Uterus (tissue), 4 donors: ENCODE measurements around the gene LIME1. TPM values are rescaled to one million over a fixed set of nuclear protein-coding genes. Genes with fewer than 3 reads are reported as not detected.

ENCODE experiments used
- DNase-seq, 2 donors: peaks; one replicate each; pipeline ENCODE4 v3.0.0-alpha.2; 2019 to 2020
- H3K27ac ChIP-seq, 2 donors: fragments of 200-600 bp; sonication (generic); 1 replicate in 1 of 2; 2 replicates in 1 of 2; pipeline ENCODE4 v1.5.1; 2016 to 2018
- H3K27me3 ChIP-seq, 2 donors: fragments of 200-600 bp; sonication (generic); one replicate each; pipeline ENCODE4 v1.5.1; 2018 to 2019; ENCODE audit warnings: control low read depth in 1 of 2
- H3K36me3 ChIP-seq, 2 donors: fragments of 200-600 bp; sonication (generic); one replicate each; pipeline ENCODE4 v1.5.1; 2019; ENCODE audit warnings: control low read depth in 1 of 2
- H3K4me1 ChIP-seq, 2 donors: fragments of 200-600 bp; sonication (generic); one replicate each; pipeline ENCODE4 v1.5.1; 2018 to 2019; ENCODE audit warnings: control low read depth in 1 of 2
- H3K4me3 ChIP-seq, 2 donors: fragments of 200-600 bp; sonication (generic); 1 replicate in 1 of 2; 2 replicates in 1 of 2; pipeline ENCODE4 v1.5.1; 2018 to 2019; ENCODE audit warnings: mild to moderate bottlenecking in 1 of 2
- H3K9me3 ChIP-seq, 2 donors: fragments of 200-600 bp; sonication (generic); one replicate each; pipeline ENCODE4 v1.5.1; 2019; ENCODE audit warnings: control low read depth in 1 of 2
- POLR2A ChIP-seq, 2 donors: fragments of 450-650 bp; IDR thresholded peaks; one replicate each; pipeline ENCODE4 v1.6.1; 2016; ENCODE audit warnings: antibody characterized with exemption in 2 of 2, mild to moderate bottlenecking in 1 of 2, moderate library complexity in 1 of 2
- intact Hi-C: fragments of 100-400 bp; cut with DNase I; formaldehyde crosslinking; loops from one replicate; pipeline ENCODE4 v1.15.1; 2023; ENCODE audit warnings: low total_unique reads
- total RNA-seq, 4 donors: library from RNA; depleted of rRNA in 3 of 4; stranded (reverse); fragments of >200 nt in 3 of 4; gene quantifications; one replicate each; pipeline versions ENCODE4 v1.1.0 to v1.2.4, GENCODE V29; 2014 to 2023
- TF ChIP-seq, protein P1 (sequence below), 4 experiments: fragments of 200-600 bp in 2 of 4; fragments of 450-650 bp in 2 of 4; sonication (generic) in 2 of 4; IDR thresholded peaks; one replicate each; pipeline ENCODE4 v1.5.1; 2016 to 2019; ENCODE audit warnings: antibody characterized with exemption in 4 of 4, mild to moderate bottlenecking in 2 of 4, moderate library complexity in 1 of 4
- donor health status: DM: yes; HTN: yes; CAD: no.

Gene LIME1
- total RNA-seq, 4 donors from 2014 or later, result 2.6 to 10.5 (median 8.4) TPM

DNA sequence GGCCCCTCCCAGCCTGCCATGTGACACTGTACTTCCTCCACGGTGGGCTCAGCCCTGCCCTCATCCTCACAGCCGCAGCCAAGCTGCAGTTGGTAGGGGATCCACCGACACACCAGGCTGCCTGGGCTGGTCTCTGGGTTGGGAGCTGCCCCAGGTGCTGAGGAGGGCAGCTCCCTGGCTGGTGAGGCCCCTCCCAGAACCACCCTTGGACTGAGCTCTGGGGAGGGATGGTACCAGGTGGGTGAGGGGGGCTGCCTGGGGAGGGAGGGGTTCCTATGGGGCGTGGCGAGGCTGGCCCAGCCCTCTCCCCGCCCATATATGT lies 40.2 kb upstream of the LIME1 start:
- no peak for DNase-seq
- Histone ChIP-seq H3K27ac (no peak overlapping the region), H3K4me3 (no peak overlapping the region), H3K4me1 (peaks cover 0 to 8% of the 10 kb centered on the region in 2 donors), H3K27me3 (no peaks in the 10 kb centered on the region), H3K36me3 (no peaks in the 10 kb centered on the region), H3K9me3 (no peaks in the 10 kb centered on the region)
- TF ChIP-seq, protein P1, sequence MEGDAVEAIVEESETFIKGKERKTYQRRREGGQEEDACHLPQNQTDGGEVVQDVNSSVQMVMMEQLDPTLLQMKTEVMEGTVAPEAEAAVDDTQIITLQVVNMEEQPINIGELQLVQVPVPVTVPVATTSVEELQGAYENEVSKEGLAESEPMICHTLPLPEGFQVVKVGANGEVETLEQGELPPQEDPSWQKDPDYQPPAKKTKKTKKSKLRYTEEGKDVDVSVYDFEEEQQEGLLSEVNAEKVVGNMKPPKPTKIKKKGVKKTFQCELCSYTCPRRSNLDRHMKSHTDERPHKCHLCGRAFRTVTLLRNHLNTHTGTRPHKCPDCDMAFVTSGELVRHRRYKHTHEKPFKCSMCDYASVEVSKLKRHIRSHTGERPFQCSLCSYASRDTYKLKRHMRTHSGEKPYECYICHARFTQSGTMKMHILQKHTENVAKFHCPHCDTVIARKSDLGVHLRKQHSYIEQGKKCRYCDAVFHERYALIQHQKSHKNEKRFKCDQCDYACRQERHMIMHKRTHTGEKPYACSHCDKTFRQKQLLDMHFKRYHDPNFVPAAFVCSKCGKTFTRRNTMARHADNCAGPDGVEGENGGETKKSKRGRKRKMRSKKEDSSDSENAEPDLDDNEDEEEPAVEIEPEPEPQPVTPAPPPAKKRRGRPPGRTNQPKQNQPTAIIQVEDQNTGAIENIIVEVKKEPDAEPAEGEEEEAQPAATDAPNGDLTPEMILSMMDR (IDR thresholded peaks at IDR 0.05), result no peak
- no peak for TF ChIP-seq POLR2A (IDR thresholded peaks at IDR 0.05)
- intact Hi-C loops, result no loop called here

DNA sequence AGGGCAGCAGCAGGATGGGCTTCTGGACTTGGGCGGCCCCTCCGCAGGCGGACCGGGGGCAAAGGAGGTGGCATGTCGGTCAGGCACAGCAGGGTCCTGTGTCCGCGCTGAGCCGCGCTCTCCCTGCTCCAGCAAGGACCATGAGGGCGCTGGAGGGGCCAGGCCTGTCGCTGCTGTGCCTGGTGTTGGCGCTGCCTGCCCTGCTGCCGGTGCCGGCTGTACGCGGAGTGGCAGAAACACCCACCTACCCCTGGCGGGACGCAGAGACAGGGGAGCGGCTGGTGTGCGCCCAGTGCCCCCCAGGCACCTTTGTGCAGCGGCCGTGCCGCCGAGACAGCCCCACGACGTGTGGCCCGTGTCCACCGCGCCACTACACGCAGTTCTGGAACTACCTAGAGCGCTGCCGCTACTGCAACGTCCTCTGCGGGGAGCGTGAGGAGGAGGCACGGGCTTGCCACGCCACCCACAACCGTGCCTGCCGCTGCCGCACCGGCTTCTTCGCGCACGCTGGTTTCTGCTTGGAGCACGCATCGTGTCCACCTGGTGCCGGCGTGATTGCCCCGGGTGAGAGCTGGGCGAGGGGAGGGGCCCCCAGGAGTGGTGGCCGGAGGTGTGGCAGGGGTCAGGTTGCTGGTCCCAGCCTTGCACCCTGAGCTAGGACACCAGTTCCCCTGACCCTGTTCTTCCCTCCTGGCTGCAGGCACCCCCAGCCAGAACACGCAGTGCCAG lies 39.7 kb upstream of the LIME1 start, which contains the start of gene TNFRSF6B:
TSS of gene TNFRSF6B (plus strand) at position 25 of the 729 bp plus-strand sequence. CDS start at position 141, 116 bp downstream.
- intact Hi-C loops, result no loop called here
- DNase-seq, result peak in 1 of 2 donors; percentile 22
- H3K36me3 ChIP-seq, result no peaks in the 10 kb centered on the region
- H3K4me1 ChIP-seq, result peaks cover 0 to 8% of the 10 kb centered on the region in 2 donors
- H3K27me3 ChIP-seq, result no peaks in the 10 kb centered on the region
- H3K4me3 ChIP-seq, result no peak within 1 kb of the TSS
- TF ChIP-seq, protein P1 (IDR thresholded peaks at IDR 0.05), result no peak
- TF ChIP-seq POLR2A (IDR thresholded peaks at IDR 0.05), result no peak
- H3K27ac ChIP-seq, result no peak within 1 kb of the TSS
- no peaks in the 10 kb centered on the region for H3K9me3 ChIP-seq

DNA sequence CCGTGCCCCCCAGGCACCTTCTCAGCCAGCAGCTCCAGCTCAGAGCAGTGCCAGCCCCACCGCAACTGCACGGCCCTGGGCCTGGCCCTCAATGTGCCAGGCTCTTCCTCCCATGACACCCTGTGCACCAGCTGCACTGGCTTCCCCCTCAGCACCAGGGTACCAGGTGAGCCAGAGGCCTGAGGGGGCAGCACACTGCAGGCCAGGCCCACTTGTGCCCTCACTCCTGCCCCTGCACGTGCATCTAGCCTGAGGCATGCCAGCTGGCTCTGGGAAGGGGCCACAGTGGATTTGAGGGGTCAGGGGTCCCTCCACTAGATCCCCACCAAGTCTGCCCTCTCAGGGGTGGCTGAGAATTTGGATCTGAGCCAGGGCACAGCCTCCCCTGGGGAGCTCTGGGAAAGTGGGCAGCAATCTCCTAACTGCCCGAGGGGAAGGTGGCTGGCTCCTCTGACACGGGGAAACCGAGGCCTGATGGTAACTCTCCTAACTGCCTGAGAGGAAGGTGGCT lies 39.1 kb upstream of the LIME1 start:
- Histone ChIP-seq H3K36me3 (no peaks in the 10 kb centered on the region), H3K4me1 (peaks cover 0 to 8% of the 10 kb centered on the region in 2 donors), H3K27ac (no peak overlapping the region), H3K9me3 (no peaks in the 10 kb centered on the region), H3K27me3 (no peaks in the 10 kb centered on the region), H3K4me3 (no peak overlapping the region)
- TF ChIP-seq POLR2A (IDR thresholded peaks at IDR 0.05), result no peak
- TF ChIP-seq, protein P1 (IDR thresholded peaks at IDR 0.05), result no peak
- DNase-seq, result peak; percentile 20 to 27
- intact Hi-C loops, result no loop called here

DNA sequence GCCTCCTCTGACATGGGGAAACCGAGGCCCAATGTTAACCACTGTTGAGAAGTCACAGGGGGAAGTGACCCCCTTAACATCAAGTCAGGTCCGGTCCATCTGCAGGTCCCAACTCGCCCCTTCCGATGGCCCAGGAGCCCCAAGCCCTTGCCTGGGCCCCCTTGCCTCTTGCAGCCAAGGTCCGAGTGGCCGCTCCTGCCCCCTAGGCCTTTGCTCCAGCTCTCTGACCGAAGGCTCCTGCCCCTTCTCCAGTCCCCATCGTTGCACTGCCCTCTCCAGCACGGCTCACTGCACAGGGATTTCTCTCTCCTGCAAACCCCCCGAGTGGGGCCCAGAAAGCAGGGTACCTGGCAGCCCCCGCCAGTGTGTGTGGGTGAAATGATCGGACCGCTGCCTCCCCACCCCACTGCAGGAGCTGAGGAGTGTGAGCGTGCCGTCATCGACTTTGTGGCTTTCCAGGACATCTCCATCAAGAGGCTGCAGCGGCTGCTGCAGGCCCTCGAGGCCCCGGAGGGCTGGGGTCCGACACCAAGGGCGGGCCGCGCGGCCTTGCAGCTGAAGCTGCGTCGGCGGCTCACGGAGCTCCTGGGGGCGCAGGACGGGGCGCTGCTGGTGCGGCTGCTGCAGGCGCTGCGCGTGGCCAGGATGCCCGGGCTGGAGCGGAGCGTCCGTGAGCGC lies 38.5 kb upstream of the LIME1 start:
- no peaks in the 10 kb centered on the region for H3K27me3 ChIP-seq
- H3K4me3 ChIP-seq, result no peak overlapping the region
- intact Hi-C loops, result no loop called here
- peaks cover 0 to 8% of the 10 kb centered on the region in 2 donors for H3K4me1 ChIP-seq
- DNase-seq, result no peak
- TF ChIP-seq POLR2A (IDR thresholded peaks at IDR 0.05), result no peak
- TF ChIP-seq, protein P1 (IDR thresholded peaks at IDR 0.05), result no peak
- no peaks in the 10 kb centered on the region for H3K36me3 ChIP-seq
- no peaks in the 10 kb centered on the region for H3K9me3 ChIP-seq
- no peak overlapping the region for H3K27ac ChIP-seq
